ENCODE results near the gene PSTPIP1. TPM values are rescaled to one million over a fixed set of nuclear protein-coding genes. Genes with fewer than 3 reads are reported as not detected.

PSTPIP1 gene
- polyA plus RNA-seq, 5 donors = 1.1 to 3.1 (median 1.9) TPM

- no peak for DNase-seq
Measured at GRCh38 chr15:77030048-77030927, 35.4 kb downstream of the PSTPIP1 start.

GRCh38 chr15:77030928-77031375, 36.0 kb downstream of the PSTPIP1 start:
- DNase-seq = no peak

GRCh38 chr15:77031376-77032050, 36.6 kb downstream of the PSTPIP1 start:
- DNase-seq = no peak

- no peak for DNase-seq
Measured at GRCh38 chr15:77032052-77032646, 37.2 kb downstream of the PSTPIP1 start.

- no peak for DNase-seq
Measured at GRCh38 chr15:77032647-77033416, 37.9 kb downstream of the PSTPIP1 start.

GRCh38 chr15:77033417-77033728, 38.4 kb downstream of the PSTPIP1 start:
- DNase-seq = no peak

- no peak for DNase-seq
Measured at GRCh38 chr15:77033729-77034671, 39.1 kb downstream of the PSTPIP1 start.

- DNase-seq = no peak
Measured at GRCh38 chr15:77034695-77035489, 40.0 kb downstream of the PSTPIP1 start.

- no peak for DNase-seq
Measured at GRCh38 chr15:77035584-77035983, 40.7 kb downstream of the PSTPIP1 start.

GRCh38 chr15:77035999-77036471, 41.1 kb downstream of the PSTPIP1 start:
- DNase-seq = no peak

- DNase-seq = no peak
Measured at GRCh38 chr15:77036537-77037387, 41.8 kb downstream of the PSTPIP1 start.

- no peak for DNase-seq
Measured at GRCh38 chr15:77037388-77038209, 42.7 kb downstream of the PSTPIP1 start.

GRCh38 chr15:77038312-77039216, 43.6 kb downstream of the PSTPIP1 start:
- no peak for DNase-seq

- DNase-seq = no peak
Measured at GRCh38 chr15:77039217-77039533, 44.2 kb downstream of the PSTPIP1 start.

GRCh38 chr15:77039848-77040247, 44.9 kb downstream of the PSTPIP1 start:
- DNase-seq = no peak

- DNase-seq = no peak
Measured at GRCh38 chr15:77040673-77041072, 45.7 kb downstream of the PSTPIP1 start.
